T-cell (primary cell): ENCODE results near the gene CYP4A22. TPM values are rescaled to one million over a fixed set of nuclear protein-coding genes. Genes with fewer than 3 reads are reported as not detected.
"Not testable (repeated sequence)": the region's sequence is repeated elsewhere in the genome, so short reads cannot be mapped to it uniquely, and the experiment has no call there.

Experiments
- ATAC-seq, 4 experiments: fragments of 200-7000 bp in 3 of 4; fragments of 150-1000 bp in 1 of 4; cut with Tn5 transposase; replicated peaks in 1 of 4; 1 replicate in 3 of 4; 2 replicates in 1 of 4; pipeline ENCODE4 v1.10.0; 2021; ENCODE audit warnings: moderate library complexity in 3 of 4, mild to moderate bottlenecking in 2 of 4, moderate number of reproducible peaks in 1 of 4
- CTCF ChIA-PET, 2 donors: fragments of 300-600 bp; sonication (Branson Sonifier 250); formaldehyde crosslinking; loops; one replicate each; lab custom pipeline; 2022; ENCODE audit warnings: antibody characterized with exemption in 2 of 2; lab: Charles Lee
- POLR2A ChIA-PET, 2 donors: fragments of 300-600 bp; sonication (Branson Sonifier 250); formaldehyde crosslinking; loops; one replicate each; lab custom pipeline; 2022; ENCODE audit warnings: antibody characterized with exemption in 2 of 2; lab: Charles Lee
- DNase-seq, 35 experiments: peaks; one replicate each; pipeline versions ENCODE4 v3.0.0 to v3.0.0-alpha.2; 2013 to 2023
- H3K27ac ChIP-seq: one replicate; pipeline ENCODE4 v1.5.1; 2013; ENCODE audit warnings: low read length
- H3K27me3 ChIP-seq, 2 experiments: replicated peaks in 1 of 2; 1 replicate in 1 of 2; 2 replicates in 1 of 2; pipeline versions ENCODE4 v1.6.1 to v1.7.0; 2013; ENCODE audit warnings: low read length in 1 of 2, mixed read lengths in 1 of 2; ENCODE audit not compliant: control insufficient read depth in 2 of 2, insufficient read depth in 2 of 2; ENCODE audit errors: extremely low read depth in 1 of 2
- H3K36me3 ChIP-seq, 2 donors: 1 replicate in 1 of 2; 2 replicates in 1 of 2; pipeline versions ENCODE4 v1.6.1 to v1.7.0; 2013; ENCODE audit warnings: low read length in 1 of 2; ENCODE audit not compliant: control insufficient read depth in 2 of 2, insufficient read depth in 1 of 2; ENCODE audit errors: extremely low read depth in 1 of 2
- H3K4me1 ChIP-seq, 2 experiments: 1 replicate in 1 of 2; 2 replicates in 1 of 2; pipeline versions ENCODE4 v1.6.1 to v1.7.0; 2013; ENCODE audit warnings: low read length in 2 of 2, mixed read lengths in 1 of 2; ENCODE audit not compliant: insufficient read depth in 2 of 2, control insufficient read depth in 1 of 2; ENCODE audit errors: extremely low read depth in 1 of 2
- H3K4me3 ChIP-seq, 2 donors: 1 replicate in 1 of 2; 2 replicates in 1 of 2; pipeline versions ENCODE4 v1.5.1 to v1.7.0; 2013; ENCODE audit warnings: mild to moderate bottlenecking in 2 of 2, low read length in 1 of 2, moderate library complexity in 1 of 2; ENCODE audit not compliant: control insufficient read depth in 1 of 2; ENCODE audit errors: extremely low read depth in 1 of 2
- H3K9me3 ChIP-seq: 2 replicates; pipeline ENCODE4 v1.7.0; 2013
- H3K27ac Mint-ChIP-seq, 2 donors: one replicate each; pipeline ENCODE4 v1.8.0; 2020 to 2021; ENCODE audit warnings: mild to moderate bottlenecking in 2 of 2, mixed read lengths in 2 of 2
- H3K27me3 Mint-ChIP-seq, 2 donors: one replicate each; pipeline ENCODE4 v1.8.0; 2021 to 2022; ENCODE audit warnings: mixed read lengths in 2 of 2
- H3K36me3 Mint-ChIP-seq: one replicate; pipeline ENCODE4 v1.8.0; 2021; ENCODE audit warnings: mixed read lengths
- H3K4me1 Mint-ChIP-seq, 3 donors: one replicate each; pipeline ENCODE4 v1.8.0; 2020 to 2022; ENCODE audit warnings: mixed read lengths in 3 of 3, mild to moderate bottlenecking in 1 of 3
- H3K4me3 Mint-ChIP-seq, 3 donors: one replicate each; pipeline ENCODE4 v1.8.0; 2020 to 2022; ENCODE audit warnings: mild to moderate bottlenecking in 3 of 3, mixed read lengths in 3 of 3, moderate library complexity in 3 of 3
- H3K9me3 Mint-ChIP-seq, 3 donors: one replicate each; pipeline ENCODE4 v1.8.0; 2020 to 2022; ENCODE audit warnings: mixed read lengths in 3 of 3
- WGBS: methylation state at CpG from one replicate; pipeline ENCODE4 v1.1.5; 2013; ENCODE audit warnings: missing lambda C conversion rate; ENCODE audit not compliant: insufficient coverage; 5-methylcytosine and 5-hydroxymethylcytosine counted together
- total RNA-seq, 35 experiments: library from RNA in 6 of 35; stranded (reverse) in 6 of 35; fragments of 120-200 nt in 1 of 35; gene quantifications; one replicate each; pipeline versions ENCODE4 v1.2.1 to v1.2.4 and lab custom pipeline; 2013 to 2026

The CYP4A22 gene
- total RNA-seq, 5 donors from 2014 or later (not counting 1 experiment from before 2014, with no cell fraction given): not detected

GRCh38 chr1:47109482-47109881, 27.8 kb upstream of the CYP4A22 start:
- H3K36me3 Mint-ChIP-seq, CTCF ChIA-PET, H3K9me3 ChIP-seq, H3K27ac Mint-ChIP-seq, H3K4me3 Mint-ChIP-seq, ATAC-seq, H3K4me1 ChIP-seq, H3K36me3 ChIP-seq, POLR2A ChIA-PET, DNase-seq, H3K9me3 Mint-ChIP-seq, H3K27ac ChIP-seq, H3K4me1 Mint-ChIP-seq, H3K4me3 ChIP-seq: not testable (repeated sequence)
- H3K27me3 ChIP-seq: peaks cover 0 to 13% of the 10 kb centered on the region in 2 experiments
- peaks cover 18 to 26% of the 10 kb centered on the region in 2 donors for H3K27me3 Mint-ChIP-seq

GRCh38 chr1:47113178-47113577, 24.1 kb upstream of the CYP4A22 start:
- ChIA-PET CTCF (no interaction called here), POLR2A (no interaction called here)
- DNase-seq (no peak), ATAC-seq (no peak)
- Mint-ChIP-seq H3K4me3 (no peak overlapping the region), H3K9me3 (no peaks in the 10 kb centered on the region), H3K4me1 (no peaks in the 10 kb centered on the region), H3K36me3 (no peaks in the 10 kb centered on the region), H3K27ac (no peak overlapping the region), H3K27me3 (peaks cover 18 to 19% of the 10 kb centered on the region in 2 donors)
- Histone ChIP-seq H3K27ac (no peak overlapping the region), H3K9me3 (no peaks in the 10 kb centered on the region), H3K27me3 (peaks cover 0 to 4% of the 10 kb centered on the region in 2 experiments), H3K4me3 (no peak overlapping the region), H3K4me1 (no peaks in the 10 kb centered on the region), H3K36me3 (no peaks in the 10 kb centered on the region)
- 85% methylated on average over 2 of the region's 4 CpGs for WGBS

GRCh38 chr1:47121039-47121438, 16.2 kb upstream of the CYP4A22 start:
- H3K27ac Mint-ChIP-seq, H3K4me1 ChIP-seq, DNase-seq, H3K36me3 Mint-ChIP-seq, H3K9me3 Mint-ChIP-seq, H3K36me3 ChIP-seq, ATAC-seq, H3K4me3 ChIP-seq, H3K4me3 Mint-ChIP-seq, H3K9me3 ChIP-seq, CTCF ChIA-PET, POLR2A ChIA-PET, H3K4me1 Mint-ChIP-seq, H3K27ac ChIP-seq, H3K27me3 ChIP-seq: not testable (repeated sequence)
- WGBS: 75% methylated on average over 1 of the region's 1 CpG
- H3K27me3 Mint-ChIP-seq: peaks cover 12 to 21% of the 10 kb centered on the region in 2 donors

- H3K27ac ChIP-seq, ATAC-seq, H3K4me1 Mint-ChIP-seq, H3K27me3 ChIP-seq, H3K36me3 Mint-ChIP-seq, H3K9me3 Mint-ChIP-seq, H3K36me3 ChIP-seq, H3K27ac Mint-ChIP-seq, H3K4me3 ChIP-seq, DNase-seq, H3K4me3 Mint-ChIP-seq, CTCF ChIA-PET, POLR2A ChIA-PET, H3K9me3 ChIP-seq, H3K4me1 ChIP-seq: not testable (repeated sequence)
- H3K27me3 Mint-ChIP-seq: peaks cover 12 to 19% of the 10 kb centered on the region in 2 donors
Observed at GRCh38 chr1:47124834-47125233, 12.4 kb upstream of the CYP4A22 start.

- H3K27ac Mint-ChIP-seq, H3K36me3 ChIP-seq, POLR2A ChIA-PET, CTCF ChIA-PET, H3K4me3 ChIP-seq, H3K4me1 Mint-ChIP-seq, H3K9me3 ChIP-seq, H3K27ac ChIP-seq, H3K27me3 ChIP-seq, H3K36me3 Mint-ChIP-seq, H3K4me1 ChIP-seq, DNase-seq, H3K9me3 Mint-ChIP-seq, H3K4me3 Mint-ChIP-seq, ATAC-seq: not testable (repeated sequence)
- WGBS: no CpG with 5 or more reads among the region's 2 CpGs
- peaks cover 16 to 18% of the 10 kb centered on the region in 2 donors for H3K27me3 Mint-ChIP-seq
Observed at GRCh38 chr1:47126997-47127396, 10.2 kb upstream of the CYP4A22 start.

- CTCF ChIA-PET: interaction anchor here in 1 of 2 donors (0.6 kb wide), 1 partner anchor 689 kb away, joined by 3 read pairs; no protein-coding TSS in a partner anchor
- H3K9me3 Mint-ChIP-seq: peaks cover 0 to 4% (median 3%) of the 10 kb centered on the region in 3 donors
- H3K4me3 ChIP-seq: no peak overlapping the region
- no peaks in the 10 kb centered on the region for H3K4me1 Mint-ChIP-seq
- no peak overlapping the region for H3K27ac Mint-ChIP-seq
- H3K27me3 Mint-ChIP-seq: peaks cover 18% of the 10 kb centered on the region in 2 donors
- no CpG with 5 or more reads among the region's 1 CpG for WGBS
- H3K27ac ChIP-seq: no peak overlapping the region
- H3K36me3 ChIP-seq: no peaks in the 10 kb centered on the region
- POLR2A ChIA-PET: no interaction called here
- no peaks in the 10 kb centered on the region for H3K4me1 ChIP-seq
- ATAC-seq (no peak), DNase-seq (no peak)
- H3K36me3 Mint-ChIP-seq: no peaks in the 10 kb centered on the region
- peaks cover 0 to 3% of the 10 kb centered on the region in 2 experiments for H3K27me3 ChIP-seq
- H3K4me3 Mint-ChIP-seq: no peak overlapping the region
- no peaks in the 10 kb centered on the region for H3K9me3 ChIP-seq
Observed at GRCh38 chr1:47128221-47128620, 9.0 kb upstream of the CYP4A22 start.

GRCh38 chr1:47128854-47129253, 8.4 kb upstream of the CYP4A22 start:
- POLR2A ChIA-PET, ATAC-seq, H3K9me3 Mint-ChIP-seq, H3K27ac ChIP-seq, H3K27ac Mint-ChIP-seq, H3K4me1 ChIP-seq, H3K4me3 Mint-ChIP-seq, DNase-seq, H3K4me3 ChIP-seq, H3K36me3 Mint-ChIP-seq, H3K4me1 Mint-ChIP-seq, CTCF ChIA-PET, H3K9me3 ChIP-seq, H3K27me3 ChIP-seq, H3K36me3 ChIP-seq: not testable (repeated sequence)
- WGBS: 58% methylated on average over 2 of the region's 2 CpGs
- peaks cover 18% of the 10 kb centered on the region in 2 donors for H3K27me3 Mint-ChIP-seq
